Stimulated activated CD8-positive, alpha-beta memory T cell treated with anti-CD3 and anti-CD28 coated beads, Interleukin-7, amount 100 ng/mL, for 24 hours (primary cell): ENCODE data around the gene IFIT2.
"Not testable (repeated sequence)": the region's sequence is repeated elsewhere in the genome, so short reads cannot be mapped to it uniquely, and the experiment has no call there.

Experiments used
- DNase-seq: peaks from one replicate; pipeline ENCODE4 v3.0.0-alpha.2; 2020; ENCODE audit warnings: low read depth

The IFIT2 gene

GRCh38 chr10:89308266-89308665 is 6.4 kb downstream of the IFIT2 start:
- DNase-seq, result no peak

GRCh38 chr10:89308736-89309135 is 6.9 kb downstream of the IFIT2 start:
- DNase-seq, result no peak

DNA sequence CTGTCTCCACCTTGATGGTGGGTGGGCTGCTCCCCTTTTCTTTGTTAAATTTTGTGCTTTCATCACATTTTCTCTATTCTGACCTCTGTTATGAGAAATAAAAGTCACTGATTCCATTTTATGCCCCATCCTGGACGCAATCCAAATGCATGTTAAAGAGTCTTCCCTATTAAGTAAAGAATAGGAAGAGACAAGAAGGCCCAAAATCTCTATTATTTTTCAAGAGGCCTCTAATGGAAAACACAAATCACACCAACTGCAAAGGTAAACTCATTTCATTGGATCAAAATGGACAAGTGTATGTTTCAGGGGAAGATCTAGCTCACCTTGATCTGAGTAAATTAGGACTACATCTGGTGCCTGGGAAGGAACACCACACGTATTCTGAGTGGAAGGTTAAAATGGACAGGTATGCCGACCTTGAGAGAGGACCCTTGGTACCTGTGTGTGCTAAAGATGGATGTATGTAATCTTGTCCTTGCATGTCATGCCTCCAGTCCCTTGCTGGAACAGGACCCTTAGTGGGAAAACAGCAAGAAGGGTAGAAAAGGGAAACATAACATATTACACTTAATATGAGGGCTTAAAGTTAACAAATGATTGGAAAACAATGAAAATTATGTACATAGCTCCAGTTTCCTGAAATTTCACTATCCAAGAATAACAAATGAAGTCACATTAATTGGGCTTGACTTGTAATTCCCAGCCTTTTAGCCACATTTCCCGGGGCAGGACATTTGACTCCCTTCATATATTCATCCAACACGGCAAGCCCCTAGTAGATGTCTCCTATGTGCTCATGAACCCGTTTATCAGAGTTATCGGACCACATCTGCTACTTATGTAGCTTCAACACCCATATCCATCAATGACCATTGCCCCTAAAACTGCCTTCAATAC is 7.6 kb downstream of the IFIT2 start:
- DNase-seq, result no peak

GRCh38 chr10:89310056-89310893 is 8.4 kb downstream of the IFIT2 start:
- no peak for DNase-seq

GRCh38 chr10:89312973-89313372 is 11.1 kb downstream of the IFIT2 start:
- DNase-seq, result no peak

- DNase-seq, result no peak
These were observed 12.8 kb downstream of the IFIT2 start for GRCh38 chr10:89314676-89315075.

DNA sequence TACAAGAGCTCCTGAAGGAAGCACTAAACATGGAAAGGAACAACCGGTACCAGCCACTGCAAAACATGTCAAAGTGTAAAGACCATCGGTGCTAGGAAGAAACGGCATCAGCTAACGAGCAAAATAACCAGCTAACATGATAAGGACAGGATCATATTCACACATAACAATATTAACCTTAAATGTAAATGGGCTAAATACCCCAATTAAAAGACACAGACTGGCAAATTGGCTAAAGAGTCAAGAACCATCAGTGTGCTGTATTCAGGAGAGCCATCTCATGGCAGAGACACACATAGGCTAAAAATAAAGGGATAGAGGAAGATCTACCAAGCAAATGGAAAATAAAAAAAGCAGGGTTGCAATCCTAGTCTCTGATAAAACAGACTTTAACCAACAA is 16.2 kb downstream of the IFIT2 start:
- not testable (repeated sequence) for DNase-seq

- DNase-seq, result not testable (repeated sequence)
These were observed 23.2 kb downstream of the IFIT2 start for GRCh38 chr10:89325081-89325480.

GRCh38 chr10:89325856-89326255 is 24.0 kb downstream of the IFIT2 start:
- not testable (repeated sequence) for DNase-seq

DNA sequence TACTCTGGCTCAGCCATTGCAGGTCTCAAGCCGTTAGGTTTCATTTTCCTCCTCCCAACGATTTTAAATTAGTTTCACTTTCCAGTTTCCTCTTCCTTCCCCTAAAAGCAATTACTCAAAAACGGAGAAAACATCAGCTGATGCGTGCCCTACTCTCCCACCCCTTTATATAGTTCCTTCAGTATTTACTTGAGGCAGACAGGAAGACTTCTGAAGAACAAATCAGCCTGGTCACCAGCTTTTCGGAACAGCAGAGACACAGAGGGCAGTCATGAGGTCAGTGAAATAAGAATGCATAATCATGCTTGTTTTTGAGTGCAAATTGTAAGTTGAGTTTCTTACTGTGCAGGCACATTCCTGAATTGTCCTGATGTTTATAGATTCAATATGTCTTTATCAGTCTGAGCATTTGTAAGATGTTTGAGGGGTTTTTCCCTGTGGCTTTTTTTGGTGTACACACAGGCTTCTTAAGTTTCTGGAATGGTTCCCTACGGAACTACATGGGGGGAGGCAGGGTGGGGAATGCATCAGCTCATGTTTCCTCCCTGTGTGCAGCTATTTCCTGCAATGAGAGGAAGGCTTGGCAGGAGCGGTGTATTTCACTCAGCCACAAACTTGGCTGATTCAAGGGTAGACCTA is 26.1 kb downstream of the IFIT2 start, which contains the start of gene IFIT3:
Gene IFIT3, plus strand, starts transcription at position 195 of the 639 bp plus-strand sequence. Its CDS starts 77 bp downstream, at position 272.
- no peak for DNase-seq

DNA sequence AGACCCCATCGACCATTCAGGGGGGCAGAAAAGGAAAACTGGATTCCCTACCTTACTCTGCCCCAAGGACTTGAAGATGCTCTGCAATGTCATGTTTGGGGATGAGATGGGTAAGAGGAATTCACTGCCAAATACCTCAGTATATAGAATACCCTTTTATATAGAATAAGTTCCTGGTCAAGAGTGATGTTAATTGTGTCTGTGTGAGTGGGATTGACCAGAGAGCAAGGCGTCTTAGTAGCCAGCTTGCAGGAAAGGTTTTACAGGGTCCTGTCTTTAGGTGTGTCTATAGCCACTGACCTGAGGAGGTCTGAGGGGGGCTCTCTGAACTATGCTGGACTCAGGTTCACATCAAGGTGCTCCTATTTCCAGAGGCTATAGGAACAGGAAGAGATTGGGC is 27.3 kb downstream of the IFIT2 start:
- DNase-seq, result no peak

DNA sequence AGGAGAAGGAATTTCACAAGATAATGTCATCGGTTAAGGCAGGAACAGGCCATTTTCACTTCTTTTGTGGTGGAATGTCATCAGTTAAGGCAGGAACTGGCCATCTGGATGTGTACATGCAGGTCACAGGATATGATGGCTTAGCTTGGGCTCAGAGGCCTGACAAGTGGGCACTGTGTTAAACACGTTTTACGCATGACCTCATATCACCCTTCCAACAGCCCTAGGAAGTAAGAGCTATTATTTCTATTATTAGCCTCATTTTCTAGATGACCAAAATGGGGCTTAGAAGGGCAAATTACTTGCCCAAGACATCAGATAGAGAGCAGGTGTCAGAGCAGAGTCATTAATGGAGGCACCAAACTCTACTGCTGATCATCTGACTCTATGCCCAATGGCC is 28.2 kb downstream of the IFIT2 start:
- DNase-seq, result not testable (repeated sequence)

DNA sequence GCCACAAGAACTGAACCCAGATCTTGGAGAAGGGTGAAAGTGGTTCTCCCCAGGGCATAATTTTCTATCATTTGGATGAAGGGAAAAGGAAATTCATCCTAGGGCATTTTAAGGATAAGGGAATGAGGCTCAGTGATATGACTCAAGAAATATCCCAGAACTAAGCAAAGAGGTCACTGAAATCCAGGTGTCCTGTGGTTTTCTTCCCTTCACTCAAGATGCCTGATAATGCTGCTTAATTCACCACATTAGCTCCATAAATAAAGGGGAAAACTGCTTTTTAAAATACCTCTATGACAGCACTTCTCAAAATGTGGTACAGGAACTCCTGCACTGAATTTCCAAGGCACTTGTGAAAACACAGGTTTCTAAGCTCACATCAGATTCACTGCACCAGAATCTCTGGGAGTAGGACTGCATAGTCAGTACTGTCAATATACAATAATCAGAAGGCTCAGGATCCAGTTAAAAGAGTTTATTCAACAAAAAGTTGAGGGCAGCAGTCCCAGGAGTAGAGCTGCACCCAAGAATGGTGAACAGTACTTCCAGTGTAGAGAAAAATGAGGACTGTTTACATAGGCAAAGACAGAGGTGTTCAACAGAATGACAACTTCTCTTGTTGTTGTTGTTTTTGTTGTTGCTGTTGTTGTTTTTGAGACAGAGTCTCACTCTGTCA is 28.8 kb downstream of the IFIT2 start:
- DNase-seq, result no peak

DNA sequence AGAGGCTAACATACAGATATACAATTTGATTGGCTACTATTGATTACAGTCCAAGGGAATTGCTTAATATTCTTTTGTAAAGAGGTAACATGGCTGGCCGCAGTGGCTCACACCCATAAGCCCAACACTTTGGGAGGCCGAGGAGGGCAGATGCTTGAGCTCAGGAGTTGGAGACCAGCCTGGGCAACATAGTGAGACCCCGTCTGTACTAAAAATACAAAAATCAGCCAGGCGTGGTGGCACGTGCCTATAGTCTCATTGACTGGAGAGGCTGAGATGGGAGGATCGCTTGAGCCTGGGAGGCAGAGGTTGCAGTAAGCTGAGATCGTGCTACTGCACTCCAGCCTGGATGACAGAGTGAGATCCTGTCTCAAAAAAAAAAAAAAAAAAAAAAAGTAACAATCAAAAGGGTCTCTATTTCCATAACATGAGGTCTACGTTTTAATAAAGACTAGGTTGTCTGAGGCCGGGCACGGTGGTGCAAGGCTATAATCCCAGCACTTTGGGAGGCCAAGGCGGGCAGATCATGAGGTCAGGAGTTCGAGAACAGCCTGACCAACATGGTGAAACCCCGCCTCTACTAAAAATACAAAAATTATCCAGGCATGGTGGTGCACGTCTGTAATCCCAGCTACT is 29.8 kb downstream of the IFIT2 start:
- DNase-seq, result not testable (repeated sequence)

- no peak for DNase-seq
These were observed 30.3 kb downstream of the IFIT2 start for GRCh38 chr10:89332123-89332633.

DNA sequence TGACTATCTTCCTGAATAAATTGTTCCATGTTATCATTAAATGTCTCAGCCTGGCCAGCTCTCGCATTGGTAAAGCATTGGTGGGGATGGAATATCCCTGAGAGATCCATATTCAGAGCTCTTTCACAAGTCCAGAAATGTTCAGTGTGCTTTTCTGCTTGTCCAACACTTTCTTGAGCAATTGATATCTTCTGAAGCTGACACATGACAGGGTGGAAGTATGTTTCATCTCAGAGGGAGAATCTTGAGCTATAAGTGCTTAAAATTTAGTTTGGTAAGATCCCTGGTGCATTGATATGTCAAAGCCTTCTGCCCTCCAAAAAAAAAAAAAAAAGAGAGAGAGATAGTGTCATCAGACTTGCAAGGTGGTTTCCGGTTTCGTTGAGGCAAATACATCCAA is 33.4 kb downstream of the IFIT2 start:
- DNase-seq, result no peak

- DNase-seq, result no peak
These were observed 34.4 kb downstream of the IFIT2 start for GRCh38 chr10:89336241-89336640.

DNA sequence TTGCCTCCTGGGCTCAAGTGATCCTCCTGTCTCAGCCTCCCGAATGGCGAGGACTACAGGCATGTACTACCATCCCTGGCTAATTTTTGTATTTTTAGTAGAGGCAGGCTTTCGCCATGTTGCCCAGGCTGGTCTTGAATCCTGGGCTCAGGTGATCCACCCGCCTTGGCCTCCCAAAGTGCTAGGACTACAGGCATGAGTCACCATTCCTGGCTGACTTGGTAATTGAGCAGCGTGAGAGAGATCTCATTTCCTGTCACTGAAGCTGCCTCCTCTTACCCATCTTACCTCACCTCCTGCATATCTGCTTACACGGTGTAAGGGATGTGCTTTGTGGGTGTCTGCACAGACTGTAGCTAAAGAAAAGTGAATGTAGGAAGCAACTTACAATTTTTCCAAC is 35.6 kb downstream of the IFIT2 start:
- no peak for DNase-seq

GRCh38 chr10:89338713-89339112 is 36.9 kb downstream of the IFIT2 start:
- DNase-seq, result no peak

- no peak for DNase-seq
These were observed 38.0 kb downstream of the IFIT2 start for GRCh38 chr10:89339875-89340274.

DNA sequence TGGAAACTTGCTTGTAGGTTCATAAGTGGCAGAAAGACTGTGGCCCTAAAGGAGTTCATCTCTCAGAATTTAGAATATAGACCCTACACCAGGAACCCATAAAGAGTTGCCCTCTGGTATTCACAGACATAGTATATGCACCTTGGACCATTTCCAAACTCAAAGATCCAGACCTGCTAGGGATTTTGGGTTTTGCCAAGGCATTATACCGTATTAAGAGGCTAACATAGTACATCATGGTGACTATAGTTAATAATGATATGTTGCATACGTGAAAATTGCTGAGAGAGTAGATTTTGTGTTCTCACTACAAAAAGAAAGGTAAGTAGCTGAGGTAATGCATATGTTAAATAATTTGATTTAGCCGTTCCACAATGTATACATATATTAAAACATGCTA is 39.8 kb downstream of the IFIT2 start:
- DNase-seq, result no peak
